ENCODE data around the gene PRKG1. TPM values are rescaled to one million over a fixed set of nuclear protein-coding genes. Genes with fewer than 3 reads are reported as not detected.

PRKG1 gene
- total RNA-seq, 1 experiment from 2014 or later = 10.4 TPM

GRCh38 chr10:51188008-51188407 is 113.7 kb downstream of the PRKG1 start:
- no peak overlapping the region for H3K4me3 Mint-ChIP-seq
- H4K8ac ChIP-seq (replicated peaks; ENCODE audit: insufficient read length, low read depth, low read length) = no peak overlapping the region

More at GRCh38 chr10:51188008-51188407, 113.7 kb downstream of the PRKG1 start:
- TF ChIP-seq, protein P1, sequence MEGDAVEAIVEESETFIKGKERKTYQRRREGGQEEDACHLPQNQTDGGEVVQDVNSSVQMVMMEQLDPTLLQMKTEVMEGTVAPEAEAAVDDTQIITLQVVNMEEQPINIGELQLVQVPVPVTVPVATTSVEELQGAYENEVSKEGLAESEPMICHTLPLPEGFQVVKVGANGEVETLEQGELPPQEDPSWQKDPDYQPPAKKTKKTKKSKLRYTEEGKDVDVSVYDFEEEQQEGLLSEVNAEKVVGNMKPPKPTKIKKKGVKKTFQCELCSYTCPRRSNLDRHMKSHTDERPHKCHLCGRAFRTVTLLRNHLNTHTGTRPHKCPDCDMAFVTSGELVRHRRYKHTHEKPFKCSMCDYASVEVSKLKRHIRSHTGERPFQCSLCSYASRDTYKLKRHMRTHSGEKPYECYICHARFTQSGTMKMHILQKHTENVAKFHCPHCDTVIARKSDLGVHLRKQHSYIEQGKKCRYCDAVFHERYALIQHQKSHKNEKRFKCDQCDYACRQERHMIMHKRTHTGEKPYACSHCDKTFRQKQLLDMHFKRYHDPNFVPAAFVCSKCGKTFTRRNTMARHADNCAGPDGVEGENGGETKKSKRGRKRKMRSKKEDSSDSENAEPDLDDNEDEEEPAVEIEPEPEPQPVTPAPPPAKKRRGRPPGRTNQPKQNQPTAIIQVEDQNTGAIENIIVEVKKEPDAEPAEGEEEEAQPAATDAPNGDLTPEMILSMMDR (conservative IDR thresholded peaks at IDR 0.05) = no peak
- H3K4me1 Mint-ChIP-seq = peaks cover 0 to 3% of the 10 kb centered on the region in 2 experiments; a peak in 2 of 4 replicates
- H2AFZ ChIP-seq (ENCODE audit: low read length) = no peak overlapping the region
- no peak for DNase-seq
- no peak overlapping the region for H2BK12ac ChIP-seq (ENCODE audit: insufficient read length, low read depth, low read length)
- no peaks in the 10 kb centered on the region for H3K9me3 Mint-ChIP-seq
- H3K79me2 ChIP-seq (ENCODE audit: insufficient read depth, low read length) = no peaks in the 10 kb centered on the region
- no CpG with 5 or more reads among the region's 2 CpGs for WGBS (ENCODE audit: extremely low coverage, insufficient read length, low lambda C conversion rate)
- H2BK20ac ChIP-seq (ENCODE audit: low read depth, low read length, poor library complexity, severe bottlenecking) = no peak overlapping the region
- no peaks in the 10 kb centered on the region for H3K23me2 ChIP-seq (ENCODE audit: insufficient read length, low read depth, low read length, poor library complexity, severe bottlenecking)
- H2BK15ac ChIP-seq (ENCODE audit: low read depth, low read length) = no peak overlapping the region
- no peak overlapping the region for H3K23ac ChIP-seq (ENCODE audit: insufficient read length, low read depth, low read length)
- no peak overlapping the region for H3K27ac Mint-ChIP-seq
- no peaks in the 10 kb centered on the region for H3K79me1 ChIP-seq (ENCODE audit: insufficient read depth, low read depth, low read length, poor library complexity, severe bottlenecking)
- H4K91ac ChIP-seq (ENCODE audit: insufficient read length, low read depth, low read length) = no peak overlapping the region
- no peaks in the 10 kb centered on the region for H3K27me3 ChIP-seq (ENCODE audit: insufficient read depth, low read length)
- H3K27ac ChIP-seq (ENCODE audit: insufficient read length, low read depth, low read length) = no peak overlapping the region
- no peak overlapping the region for H3T11ph ChIP-seq (ENCODE audit: low read length)
- no peak overlapping the region for H3K4me2 ChIP-seq (ENCODE audit: insufficient read depth, insufficient read length, low read length)
- H3K56ac ChIP-seq (ENCODE audit: insufficient read length, low read depth, low read length) = no peak overlapping the region
- H3K9me3 ChIP-seq (ENCODE audit: control insufficient read depth, low read depth, low read length) = no peaks in the 10 kb centered on the region
- H2BK120ac ChIP-seq (ENCODE audit: low read depth, low read length, poor library complexity, severe bottlenecking) = no peak overlapping the region
- no peak overlapping the region for H3K9ac ChIP-seq (ENCODE audit: extremely low read depth, insufficient read length, low read length)
- no peak overlapping the region for H2AK5ac ChIP-seq (ENCODE audit: insufficient read length, low read length)
- H3K14ac ChIP-seq (ENCODE audit: insufficient read depth, low read length) = no peak overlapping the region
- no peaks in the 10 kb centered on the region for H4K20me1 ChIP-seq (ENCODE audit: control insufficient read depth, insufficient read depth, insufficient read length)
- no peak overlapping the region for H4K5ac ChIP-seq (ENCODE audit: insufficient read length, low read depth, low read length)
- H3K18ac ChIP-seq (ENCODE audit: insufficient read length, low read depth, low read length) = no peak overlapping the region
- H3K4me1 ChIP-seq (ENCODE audit: insufficient read depth, low read length) = no peaks in the 10 kb centered on the region; the same call in 1 of the 2 replicates
- no peak overlapping the region for H2BK5ac ChIP-seq (ENCODE audit: insufficient read length, low read length)
- H3K36me3 Mint-ChIP-seq (ENCODE audit: insufficient read depth in 1 of 3, low read depth in 3 of 3) = no peaks in the 10 kb centered on the region
- no peak overlapping the region for H3K4ac ChIP-seq (ENCODE audit: low read depth, low read length)
- H3K27me3 Mint-ChIP-seq (ENCODE audit: low read depth) = no peaks in the 10 kb centered on the region

Data from H9 (cell line).